Fibroblast of mammary gland (primary cell): ENCODE measurements around the gene PCDHGB5.
A peak's percentile ranks its signal among the peaks of the same experiment; 100 is the strongest.
"Not testable (repeated sequence)": the region's sequence is repeated elsewhere in the genome, so short reads cannot be mapped to it uniquely, and the experiment has no call there.

Source experiments
- DNase-seq: peaks from one replicate; pipeline ENCODE4 v3.0.0-alpha.2; 2010; ENCODE audit warnings: low read depth
- H3K4me3 ChIP-seq: 2 replicates; pipeline ENCODE4 v1.5.1; 2011; ENCODE audit warnings: low read depth, mild to moderate bottlenecking, low read length, moderate library complexity; ENCODE audit not compliant: control insufficient read depth
- CTCF ChIP-seq: conservative IDR thresholded peaks from 2 replicates; pipeline ENCODE4 v1.5.1; 2011; ENCODE audit warnings: low read depth, low read length, inconsistent platforms; ENCODE audit not compliant: control insufficient read depth, insufficient read depth

PCDHGB5 gene

GRCh38 chr5:141422742-141423291, 25.1 kb downstream of the PCDHGB5 start:
- no peak for TF ChIP-seq CTCF
- no peak for DNase-seq
- H3K4me3 ChIP-seq: no peak overlapping the region

- no peak overlapping the region for H3K4me3 ChIP-seq
- TF ChIP-seq CTCF: no peak
- DNase-seq: no peak
Measured at GRCh38 chr5:141427783-141428426, 30.2 kb downstream of the PCDHGB5 start.

DNA sequence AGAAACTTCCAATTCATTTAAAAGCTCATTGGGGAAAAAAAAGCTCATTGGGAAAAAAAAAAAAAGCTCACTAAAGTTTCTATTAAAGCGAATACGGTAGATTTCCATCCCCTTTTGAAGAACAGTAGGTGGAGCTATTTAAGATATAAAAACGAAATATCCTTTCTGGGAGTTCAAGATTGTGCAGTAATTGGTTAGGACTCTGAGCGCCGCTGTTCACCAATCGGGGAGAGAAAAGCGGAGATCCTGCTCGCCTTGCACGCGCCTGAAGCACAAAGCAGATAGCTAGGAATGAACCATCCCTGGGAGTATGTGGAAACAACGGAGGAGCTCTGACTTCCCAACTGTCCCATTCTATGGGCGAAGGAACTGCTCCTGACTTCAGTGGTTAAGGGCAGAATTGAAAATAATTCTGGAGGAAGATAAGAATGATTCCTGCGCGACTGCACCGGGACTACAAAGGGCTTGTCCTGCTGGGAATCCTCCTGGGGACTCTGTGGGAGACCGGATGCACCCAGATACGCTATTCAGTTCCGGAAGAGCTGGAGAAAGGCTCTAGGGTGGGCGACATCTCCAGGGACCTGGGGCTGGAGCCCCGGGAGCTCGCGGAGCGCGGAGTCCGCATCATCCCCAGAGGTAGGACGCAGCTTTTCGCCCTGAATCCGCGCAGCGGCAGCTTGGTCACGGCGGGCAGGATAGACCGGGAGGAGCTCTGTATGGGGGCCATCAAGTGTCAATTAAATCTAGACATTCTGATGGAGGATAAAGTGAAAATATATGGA, 32.8 kb downstream of the PCDHGB5 start, which contains the start of gene PCDHGA12:
Gene PCDHGA12 (plus strand): TSS at position 176 of the 782 bp plus-strand sequence. CDS start 253 bp downstream, at position 429.
- peak; percentile 96 for DNase-seq
- peak within 1 kb of the TSS; percentile 57 for H3K4me3 ChIP-seq
- peak; percentile 81 for TF ChIP-seq CTCF

- TF ChIP-seq CTCF: no peak
- peak overlapping the region; percentile 57 for H3K4me3 ChIP-seq
- peak; percentile 52 for DNase-seq
Measured at GRCh38 chr5:141431286-141431685, 33.5 kb downstream of the PCDHGB5 start.

DNA sequence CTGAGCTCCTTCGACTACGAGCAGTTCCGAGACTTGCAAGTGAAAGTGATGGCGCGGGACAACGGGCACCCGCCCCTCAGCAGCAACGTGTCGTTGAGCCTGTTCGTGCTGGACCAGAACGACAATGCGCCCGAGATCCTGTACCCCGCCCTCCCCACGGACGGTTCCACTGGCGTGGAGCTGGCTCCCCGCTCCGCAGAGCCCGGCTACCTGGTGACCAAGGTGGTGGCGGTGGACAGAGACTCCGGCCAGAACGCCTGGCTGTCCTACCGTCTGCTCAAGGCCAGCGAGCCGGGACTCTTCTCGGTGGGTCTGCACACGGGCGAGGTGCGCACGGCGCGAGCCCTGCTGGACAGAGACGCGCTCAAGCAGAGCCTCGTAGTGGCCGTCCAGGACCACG, 34.6 kb downstream of the PCDHGB5 start:
- H3K4me3 ChIP-seq, DNase-seq: not testable (repeated sequence)

GRCh38 chr5:141432726-141433125, 35.0 kb downstream of the PCDHGB5 start:
- DNase-seq, H3K4me3 ChIP-seq: not testable (repeated sequence)

GRCh38 chr5:141434006-141434405, 36.3 kb downstream of the PCDHGB5 start:
- TF ChIP-seq CTCF: no peak
- H3K4me3 ChIP-seq: no peak overlapping the region
- DNase-seq: peak; percentile 45
